Stimulated activated CD8-positive, alpha-beta memory T cell treated with anti-CD3 and anti-CD28 coated beads, Interleukin-7, amount 100 ng/mL, for 48 hours (primary cell): Measurements from ENCODE around the gene FOXP1.

Experiments
- DNase-seq, 2 donors: peaks; one replicate each; pipeline ENCODE4 v3.0.0-alpha.2; 2020; ENCODE audit warnings: low read depth in 1 of 2; ENCODE audit errors: extremely low read depth in 1 of 2

The FOXP1 gene

DNA sequence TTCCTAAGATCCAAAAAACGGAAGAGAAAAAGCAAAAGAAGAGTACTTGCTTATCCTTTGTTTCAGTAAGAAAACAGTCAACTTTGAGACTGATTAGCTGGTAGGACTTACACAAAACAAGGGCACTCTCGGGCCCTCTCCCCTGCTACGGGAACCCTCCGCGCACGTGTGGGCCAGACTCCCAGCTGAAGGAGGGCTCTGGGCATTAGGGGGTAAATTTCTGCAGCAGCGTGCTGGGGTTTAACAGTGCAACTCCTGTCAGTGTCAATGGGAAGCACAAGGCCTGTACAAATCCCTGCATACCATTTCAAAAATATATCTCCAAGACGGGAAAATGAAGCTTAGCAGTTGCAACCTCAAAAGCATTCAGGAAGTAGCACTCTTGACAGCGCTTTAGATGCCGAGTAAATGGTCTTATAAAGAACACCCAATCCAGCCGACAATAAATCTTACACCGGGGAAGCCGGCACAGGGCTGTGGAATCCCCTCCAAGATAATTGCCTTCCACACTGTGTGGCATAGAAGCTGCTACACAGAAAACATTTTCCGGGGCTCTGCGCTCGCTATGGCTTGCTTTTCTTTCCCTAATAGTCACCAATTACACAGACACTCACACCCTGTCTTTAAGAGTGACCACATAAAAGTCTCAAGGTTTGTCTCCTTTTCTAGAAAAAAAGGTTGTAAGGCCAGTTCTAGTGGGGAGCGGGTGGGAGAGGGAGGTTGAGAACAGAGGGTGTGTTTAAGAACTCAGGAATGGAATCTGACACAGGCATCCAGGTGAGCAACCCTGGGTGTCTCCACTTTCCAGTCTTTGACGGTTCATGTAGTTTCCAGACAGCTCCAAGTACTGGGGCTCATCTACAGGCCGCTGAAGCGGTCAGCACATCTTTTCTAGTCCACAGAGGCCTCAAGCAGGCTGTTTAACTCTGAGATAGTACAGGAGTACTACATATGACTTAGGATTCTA lies 512.7 kb downstream of the FOXP1 start:
- DNase-seq, result no peak

GRCh38 chr3:71069797-71070196 lies 513.7 kb downstream of the FOXP1 start:
- peak; percentile 38 to 61 for DNase-seq

- no peak for DNase-seq
These were observed 515.4 kb downstream of the FOXP1 start for GRCh38 chr3:71067977-71068654.

DNA sequence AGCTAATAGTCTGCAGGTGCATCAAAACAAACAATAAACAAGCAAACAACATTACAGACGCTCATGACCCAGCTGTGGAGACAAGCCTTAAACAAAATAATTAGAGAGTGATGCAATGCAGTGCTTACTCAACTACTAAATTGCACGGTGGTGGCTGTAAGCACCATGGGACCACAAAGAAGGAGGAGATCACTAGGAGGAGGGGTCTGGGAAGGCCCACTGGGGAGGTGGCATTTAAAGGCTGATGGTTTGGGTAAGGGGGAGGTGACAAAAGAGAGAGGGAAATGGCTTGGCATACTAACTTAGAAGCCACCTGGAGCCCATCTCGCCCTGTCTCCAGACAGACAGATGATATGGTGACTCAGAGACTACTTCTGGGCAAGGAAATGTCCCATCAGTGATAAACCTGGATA lies 516.7 kb downstream of the FOXP1 start:
- DNase-seq, result peak in 1 of 2 donors; percentile 40

DNA sequence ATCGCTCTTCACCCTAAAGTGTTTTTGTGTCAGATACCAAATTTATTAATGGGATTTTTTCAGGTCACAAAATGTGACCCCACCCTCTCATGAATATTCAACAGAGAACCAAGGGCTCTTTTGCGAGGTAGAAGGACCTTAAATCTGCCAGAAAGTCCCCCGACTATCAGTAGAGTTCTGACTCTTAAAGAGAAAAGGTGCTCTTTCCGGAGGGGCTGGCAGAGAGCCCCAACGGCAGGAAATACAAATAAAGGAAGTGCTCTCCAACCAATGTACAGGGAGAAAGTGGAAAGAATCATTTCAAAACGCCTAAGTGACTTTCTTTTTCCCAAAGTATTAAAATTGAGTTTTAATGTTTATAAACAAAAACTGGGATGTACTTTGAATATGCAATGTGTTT lies 517.2 kb downstream of the FOXP1 start:
- no peak for DNase-seq

DNA sequence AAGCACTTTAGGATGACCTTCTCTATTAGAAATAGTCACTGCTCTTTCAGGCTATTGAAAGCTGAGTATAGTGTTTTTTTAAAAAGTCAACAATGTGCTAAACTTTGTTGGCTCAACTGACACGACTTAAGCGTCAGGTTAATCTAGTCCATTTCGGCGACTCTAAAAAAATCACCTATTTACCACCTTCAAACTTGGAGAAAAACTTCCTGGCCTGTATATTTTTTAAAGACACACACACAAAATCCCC lies 517.8 kb downstream of the FOXP1 start:
- DNase-seq, result no peak

DNA sequence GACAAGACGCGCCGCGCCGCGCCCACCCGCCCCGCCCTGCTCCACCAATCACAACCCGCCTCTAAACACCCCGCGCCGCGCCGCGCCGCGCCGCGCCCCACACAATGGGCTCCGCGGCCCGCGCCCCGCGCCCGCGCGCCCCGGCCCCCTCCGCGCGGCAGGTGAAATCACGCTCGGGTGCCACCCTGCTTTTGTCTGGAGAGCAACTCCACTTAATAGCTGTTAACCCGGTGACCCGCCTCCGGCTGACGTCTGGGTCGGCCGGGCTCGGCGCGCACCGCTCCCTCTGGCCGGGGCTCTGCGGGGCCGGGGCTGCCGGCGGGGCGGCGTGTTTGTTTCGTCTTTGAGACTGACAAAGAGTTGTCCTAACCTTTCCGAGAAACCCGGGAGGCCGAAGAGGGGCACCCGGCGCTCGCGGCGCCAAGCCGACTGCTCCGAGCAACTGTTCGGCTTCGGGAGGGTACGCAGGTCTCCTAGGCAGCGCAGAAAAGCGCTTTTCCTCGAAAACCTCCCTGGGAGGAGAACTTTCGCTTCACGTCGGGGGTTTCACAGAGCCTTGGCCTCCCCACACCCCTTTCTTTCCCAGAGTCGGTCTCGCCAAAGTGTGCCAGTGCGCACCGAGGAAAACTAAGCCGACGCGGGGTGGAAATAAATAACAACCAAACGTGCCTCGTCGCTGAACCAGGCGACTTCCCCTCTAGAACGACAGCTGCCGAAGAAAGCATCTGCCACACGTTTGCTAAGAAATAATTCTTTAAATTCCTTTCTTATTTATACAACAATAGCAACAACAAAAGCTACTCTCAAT lies 518.4 kb downstream of the FOXP1 start:
- DNase-seq, result peak in 1 of 2 donors; percentile 36

- DNase-seq, result peak in 1 of 2 donors; percentile 30
These were observed 519.1 kb downstream of the FOXP1 start for GRCh38 chr3:71064291-71064955.

GRCh38 chr3:71063773-71064290 lies 519.7 kb downstream of the FOXP1 start:
- peak; percentile 31 to 33 for DNase-seq

- no peak for DNase-seq
These were observed 520.4 kb downstream of the FOXP1 start for GRCh38 chr3:71062952-71063772.

GRCh38 chr3:71062037-71062932 lies 521.2 kb downstream of the FOXP1 start:
- no peak for DNase-seq

- no peak for DNase-seq
These were observed 521.9 kb downstream of the FOXP1 start for GRCh38 chr3:71061581-71061980.

- DNase-seq, result no peak
These were observed 522.5 kb downstream of the FOXP1 start for GRCh38 chr3:71061037-71061436.

DNA sequence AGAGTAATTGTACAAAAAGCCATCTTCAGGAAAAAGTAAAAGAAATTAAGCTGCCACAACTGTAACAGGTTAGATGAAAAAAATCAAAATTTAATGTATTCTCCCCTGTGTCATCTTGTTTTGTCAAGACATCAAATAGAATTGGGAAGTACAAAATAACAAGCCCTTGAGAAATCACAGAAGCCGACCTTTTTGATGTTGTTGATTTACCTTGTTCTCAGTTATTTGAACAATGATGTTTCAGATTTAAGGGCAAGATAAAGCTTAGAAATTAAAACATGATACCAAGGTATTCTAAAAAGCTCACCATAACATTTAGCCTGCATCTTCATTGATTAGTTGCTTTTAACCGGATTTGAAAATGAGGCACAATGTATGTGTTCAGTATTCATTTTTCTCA lies 523.0 kb downstream of the FOXP1 start:
- DNase-seq, result no peak

- DNase-seq, result no peak
These were observed 526.0 kb downstream of the FOXP1 start for GRCh38 chr3:71057526-71057894.

DNA sequence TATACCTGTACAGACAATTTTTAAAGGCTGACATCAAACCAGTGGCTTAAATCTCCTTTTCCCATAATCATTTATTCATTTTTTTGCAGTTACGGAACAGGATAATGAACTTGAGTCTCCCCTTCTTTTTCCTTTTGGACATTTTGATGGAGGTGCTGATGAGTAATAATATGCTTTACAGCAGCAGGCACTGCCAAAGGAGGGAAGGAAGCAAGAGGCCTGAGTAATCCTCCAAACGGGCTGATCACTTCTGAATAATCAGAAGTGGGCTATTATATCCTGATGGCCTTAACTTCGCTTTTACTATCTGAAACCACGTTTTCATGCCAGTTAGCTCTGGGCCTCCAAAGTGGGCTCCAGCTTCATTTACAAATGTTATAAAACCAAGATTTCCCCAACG lies 527.2 kb downstream of the FOXP1 start:
- DNase-seq, result no peak

GRCh38 chr3:71055257-71056001 lies 528.1 kb downstream of the FOXP1 start:
- no peak for DNase-seq

- no peak for DNase-seq
These were observed 529.2 kb downstream of the FOXP1 start for GRCh38 chr3:71054312-71054711.
